ENCODE results near the gene PPM1N. TPM values are rescaled to one million over a fixed set of nuclear protein-coding genes. Genes with fewer than 3 reads are reported as not detected.
"Not testable (repeated sequence)": the region's sequence is repeated elsewhere in the genome, so short reads cannot be mapped to it uniquely, and the experiment has no call there.

The PPM1N gene
- total RNA-seq, 2 donors from 2014 or later: 1.5 to 7.4 TPM

DNA sequence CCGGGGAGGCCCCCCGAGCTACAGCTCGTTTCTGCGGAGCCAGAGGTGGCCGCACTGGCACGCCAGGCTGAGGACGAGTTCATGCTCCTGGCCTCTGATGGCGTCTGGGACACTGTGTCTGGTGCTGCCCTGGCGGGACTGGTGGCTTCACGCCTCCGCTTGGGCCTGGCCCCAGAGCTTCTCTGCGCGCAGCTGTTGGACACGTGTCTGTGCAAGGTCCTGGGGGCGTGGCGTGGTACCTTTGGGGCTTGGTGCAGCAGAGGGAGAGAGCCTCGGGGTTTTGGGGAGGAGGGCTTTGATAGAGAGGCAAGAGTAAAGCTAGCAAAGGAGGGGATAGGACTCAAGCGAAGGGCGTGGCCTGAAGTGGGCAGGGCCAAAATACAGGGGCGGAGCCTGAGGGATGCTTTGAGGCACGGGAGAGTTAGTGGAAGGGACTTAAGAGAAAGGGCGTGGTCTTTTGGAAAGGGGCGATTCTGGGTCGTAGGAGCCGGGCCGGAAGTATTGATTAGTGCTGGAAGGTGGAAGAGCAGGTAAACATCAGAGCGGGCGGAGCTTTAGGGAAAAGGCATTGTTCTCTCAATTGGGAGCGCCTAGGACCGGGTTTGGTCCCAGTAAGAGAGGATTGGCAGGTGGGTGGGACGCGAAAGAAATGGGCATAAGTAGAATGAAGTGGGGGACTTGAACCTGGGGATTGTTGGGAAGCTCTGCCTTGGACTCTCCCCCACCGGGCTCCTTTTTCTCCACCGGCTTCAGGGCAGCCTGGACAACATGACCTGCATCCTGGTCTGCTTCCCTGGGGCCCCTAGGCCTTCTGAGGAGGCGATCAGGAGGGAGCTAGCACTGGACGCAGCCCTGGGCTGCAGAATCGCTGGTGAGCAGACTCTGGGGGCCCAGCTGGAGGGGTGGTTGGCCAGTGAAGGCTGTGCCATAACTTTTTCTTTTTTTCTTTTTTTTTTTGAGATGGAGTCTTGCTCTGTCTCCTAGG is 1.2 kb downstream of the PPM1N start:
- DNase-seq (ENCODE audit: low spot score in 2 of 2): peak in 1 of 2 donors; percentile 79
- Mint-ChIP-seq H3K36me3 (peaks cover 0 to 4% of the 10 kb centered on the region in 2 donors), H3K27ac (no peak overlapping the region), H3K9me3 (no peaks in the 10 kb centered on the region)
- peak; percentile 47 to 65 for ATAC-seq

DNA sequence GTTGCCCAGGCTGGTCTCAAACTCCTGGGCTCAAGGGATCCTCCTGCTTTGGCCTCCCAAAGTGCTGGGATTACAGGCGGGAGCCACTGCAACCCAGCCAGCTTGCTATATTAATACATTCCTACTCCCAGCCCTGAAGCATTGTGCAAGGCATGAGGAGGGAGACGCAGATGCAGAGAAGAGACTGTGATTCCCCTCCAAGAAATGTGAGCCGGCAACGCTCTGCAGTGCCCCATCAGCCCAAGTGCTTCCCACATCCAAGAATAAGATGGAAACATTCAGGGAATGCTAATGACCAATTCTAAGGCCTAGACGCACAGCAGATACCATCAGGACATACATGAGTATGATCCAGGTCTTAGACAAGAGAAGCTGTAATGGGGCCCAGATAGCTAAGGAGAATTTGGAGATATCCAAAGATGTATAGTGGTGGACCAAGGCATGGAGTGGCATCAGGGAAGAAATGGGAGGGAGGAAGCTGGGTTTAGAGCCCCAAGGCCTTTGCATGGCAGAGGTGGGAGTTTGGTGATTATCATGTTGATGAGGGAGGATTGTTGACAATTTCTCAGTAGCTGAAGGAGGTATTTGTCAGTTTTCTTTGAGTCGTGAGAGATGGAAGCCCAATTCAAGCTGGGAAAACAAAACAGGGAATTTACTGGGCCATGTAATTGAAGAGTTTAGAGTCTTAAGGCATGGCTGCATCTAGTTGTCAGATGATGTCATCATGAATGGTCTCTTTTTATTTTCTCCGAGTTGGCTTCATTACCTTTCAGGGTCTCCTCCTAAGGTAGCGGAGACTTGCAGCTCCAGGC is 2.9 kb downstream of the PPM1N start:
- no peak overlapping the region for H3K27ac Mint-ChIP-seq
- DNase-seq (ENCODE audit: low spot score in 2 of 2) (no peak), ATAC-seq (no peak)
- H3K9me3 Mint-ChIP-seq: no peaks in the 10 kb centered on the region
- peaks cover 0 to 4% of the 10 kb centered on the region in 2 donors for H3K36me3 Mint-ChIP-seq

DNA sequence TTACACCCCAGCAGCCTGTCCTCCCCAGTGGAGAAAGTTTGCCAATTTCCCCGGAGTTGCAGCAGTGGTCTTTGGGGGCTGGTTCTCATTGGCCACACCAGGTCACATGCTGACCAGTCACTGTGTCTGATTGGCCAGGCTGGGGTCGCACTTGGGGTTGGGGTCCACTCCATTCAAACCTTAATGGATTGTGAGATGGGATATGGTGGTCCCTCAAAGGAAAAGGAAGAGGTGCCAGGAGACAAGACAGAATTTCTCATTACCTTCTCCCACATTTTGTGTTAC is 3.4 kb downstream of the PPM1N start:
- Mint-ChIP-seq H3K27ac (no peak overlapping the region), H3K36me3 (peaks cover 0 to 4% of the 10 kb centered on the region in 2 donors), H3K9me3 (no peaks in the 10 kb centered on the region)
- ATAC-seq (no peak), DNase-seq (ENCODE audit: low spot score in 2 of 2) (no peak)

DNA sequence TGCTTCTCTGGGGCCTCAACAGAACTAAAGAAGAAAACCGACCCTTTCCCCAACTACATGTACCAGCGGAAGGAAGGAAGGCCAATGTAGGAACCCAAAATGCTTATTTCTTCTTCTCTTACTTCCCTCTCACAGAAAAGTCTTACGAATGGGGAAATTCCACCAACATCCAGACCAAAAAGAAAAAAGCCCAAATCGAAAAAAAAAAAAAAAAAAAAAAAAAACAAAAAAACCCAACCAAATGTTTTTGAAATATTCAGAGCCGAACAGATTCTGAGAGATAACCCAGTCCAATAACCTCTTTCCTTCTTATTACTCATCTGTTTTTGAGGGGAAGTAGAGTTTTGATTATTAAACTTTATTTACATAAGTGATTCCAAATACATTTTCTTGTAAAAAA is 3.9 kb downstream of the PPM1N start:
- no peak for ATAC-seq
- peaks cover 0 to 8% of the 10 kb centered on the region in 2 donors for H3K36me3 Mint-ChIP-seq
- no peak for DNase-seq (ENCODE audit: low spot score in 2 of 2)
- H3K9me3 Mint-ChIP-seq: no peaks in the 10 kb centered on the region
- H3K27ac Mint-ChIP-seq: no peak overlapping the region

DNA sequence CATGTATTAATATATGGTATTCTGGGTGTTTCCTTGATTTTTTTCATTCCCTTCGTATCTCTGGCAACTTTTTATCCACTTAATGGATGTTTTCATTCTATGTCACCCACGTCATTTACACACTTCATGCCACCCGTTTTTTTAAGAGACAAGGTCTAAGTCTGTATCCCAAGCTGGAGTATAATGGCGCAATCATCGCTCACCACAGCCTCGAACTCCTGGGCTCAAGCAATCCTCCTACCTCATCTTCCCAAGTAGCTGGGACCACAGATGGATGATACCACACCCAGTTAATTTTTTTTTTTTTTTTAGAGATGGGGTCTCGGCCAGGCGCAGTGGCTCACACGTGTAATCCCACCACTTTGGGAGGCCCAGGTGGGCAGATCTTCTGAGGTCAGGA is 5.7 kb downstream of the PPM1N start:
- no peaks in the 10 kb centered on the region for H3K9me3 Mint-ChIP-seq
- H3K36me3 Mint-ChIP-seq: peaks cover 3 to 11% of the 10 kb centered on the region in 2 donors
- DNase-seq (ENCODE audit: low spot score in 2 of 2): no peak
- H3K27ac Mint-ChIP-seq: peak overlapping the region in 1 of 2 donors; percentile 62
- ATAC-seq: no peak

DNA sequence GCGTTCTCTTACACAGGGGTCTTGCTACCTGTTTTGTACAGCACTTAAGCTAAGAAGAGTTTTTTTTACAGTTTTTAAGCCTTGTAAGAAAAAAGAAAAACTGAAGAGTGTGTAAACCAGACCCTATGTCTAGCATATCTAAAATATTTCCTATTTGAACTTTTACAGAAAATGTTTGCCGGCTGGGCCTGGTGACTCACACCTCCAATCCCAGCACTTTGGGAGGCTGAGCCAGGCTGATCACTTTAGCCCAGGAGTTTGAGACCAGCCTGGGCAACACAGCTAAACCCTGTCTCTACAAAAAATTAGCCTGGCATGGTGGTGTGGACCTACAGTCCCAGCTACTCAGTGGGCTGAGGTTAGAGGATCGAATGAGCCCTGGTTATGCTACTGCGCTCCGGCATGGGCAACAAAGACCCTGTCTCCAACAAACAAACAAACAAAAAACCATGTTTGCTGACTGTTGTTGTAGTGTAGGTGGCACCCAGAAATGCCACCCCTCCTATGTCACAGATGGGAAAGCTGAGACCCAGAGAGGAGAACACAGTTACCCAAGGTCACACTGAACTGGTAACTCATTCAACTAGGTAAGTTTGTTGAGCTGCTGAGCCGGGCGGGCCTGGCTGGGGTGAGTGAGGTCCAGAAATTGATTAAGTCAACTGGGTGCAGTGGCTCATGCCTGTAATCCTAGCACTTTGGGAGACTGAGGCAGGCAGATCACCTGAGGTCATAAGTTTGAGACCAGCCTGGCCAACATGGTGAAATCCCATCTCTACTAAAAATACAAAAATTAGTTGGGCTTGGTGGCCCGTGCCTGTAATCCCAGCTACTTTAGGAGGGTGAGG is 7.1 kb downstream of the PPM1N start:
- ATAC-seq: no peak
- peak overlapping the region; percentile 79 to 91 for H3K27ac Mint-ChIP-seq
- peaks cover 11 to 15% of the 10 kb centered on the region in 2 donors for H3K36me3 Mint-ChIP-seq
- DNase-seq (ENCODE audit: low spot score in 2 of 2): no peak
- no peaks in the 10 kb centered on the region for H3K9me3 Mint-ChIP-seq

DNA sequence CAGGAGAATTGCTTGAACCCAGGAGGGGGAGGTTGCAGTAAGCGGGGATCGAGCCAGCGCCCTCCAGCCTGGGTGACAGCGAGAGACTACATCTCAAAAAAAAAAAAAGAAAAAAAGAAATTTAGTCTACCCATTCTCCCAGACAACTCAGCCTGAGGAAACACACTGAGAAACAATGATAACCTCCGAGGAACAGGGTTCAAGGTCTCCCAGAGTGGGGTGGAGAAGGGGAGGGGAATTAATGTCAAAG is 7.7 kb downstream of the PPM1N start:
- Mint-ChIP-seq H3K36me3 (peaks cover 8 to 20% of the 10 kb centered on the region in 2 donors), H3K9me3 (no peaks in the 10 kb centered on the region), H3K27ac (peak overlapping the region; percentile 79 to 91)
- no peak for ATAC-seq
- DNase-seq (ENCODE audit: low spot score in 2 of 2): no peak

DNA sequence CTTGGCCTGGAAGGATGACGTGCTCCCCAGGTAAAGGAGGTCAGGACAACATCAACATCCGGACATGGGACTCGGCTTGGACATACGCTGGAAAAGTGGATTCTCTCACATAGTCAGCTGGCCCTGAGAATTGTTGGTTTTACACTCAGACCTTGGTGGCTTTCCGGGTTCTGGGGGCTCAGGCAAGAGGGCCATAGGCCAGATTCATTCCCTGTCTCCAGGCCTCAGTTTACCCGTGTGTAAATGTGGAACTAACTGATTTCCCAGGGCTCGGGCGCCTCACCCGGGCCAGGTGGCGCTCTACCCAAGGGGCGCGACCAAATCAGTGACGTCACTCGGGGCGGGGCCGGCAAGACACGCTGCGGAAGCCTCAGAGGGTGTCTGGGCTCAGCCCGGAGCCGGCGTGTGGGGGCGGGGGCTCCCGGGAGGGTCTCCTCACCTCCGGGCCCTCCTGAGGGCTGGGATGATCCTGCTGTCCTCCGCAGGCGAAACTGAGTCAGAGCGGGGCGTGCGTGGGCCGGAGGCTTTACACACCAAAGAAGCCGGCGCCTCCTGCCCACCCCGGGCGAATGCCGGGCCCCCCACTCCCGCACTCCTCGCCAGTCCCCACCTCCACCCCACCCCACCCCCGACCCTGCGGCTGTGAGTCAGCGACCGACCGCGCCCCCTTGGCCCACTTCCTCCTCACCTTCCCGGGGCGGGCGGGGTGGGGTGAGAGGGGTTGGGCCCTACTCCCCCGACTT is 8.2 kb downstream of the PPM1N start:
- peaks cover 6 to 24% of the 10 kb centered on the region in 2 donors for H3K36me3 Mint-ChIP-seq
- peak; percentile 98 to 99 for DNase-seq (ENCODE audit: low spot score in 2 of 2)
- H3K27ac Mint-ChIP-seq: peak overlapping the region; percentile 79 to 92
- ATAC-seq: peak; percentile 74 to 84
- H3K9me3 Mint-ChIP-seq: no peaks in the 10 kb centered on the region

DNA sequence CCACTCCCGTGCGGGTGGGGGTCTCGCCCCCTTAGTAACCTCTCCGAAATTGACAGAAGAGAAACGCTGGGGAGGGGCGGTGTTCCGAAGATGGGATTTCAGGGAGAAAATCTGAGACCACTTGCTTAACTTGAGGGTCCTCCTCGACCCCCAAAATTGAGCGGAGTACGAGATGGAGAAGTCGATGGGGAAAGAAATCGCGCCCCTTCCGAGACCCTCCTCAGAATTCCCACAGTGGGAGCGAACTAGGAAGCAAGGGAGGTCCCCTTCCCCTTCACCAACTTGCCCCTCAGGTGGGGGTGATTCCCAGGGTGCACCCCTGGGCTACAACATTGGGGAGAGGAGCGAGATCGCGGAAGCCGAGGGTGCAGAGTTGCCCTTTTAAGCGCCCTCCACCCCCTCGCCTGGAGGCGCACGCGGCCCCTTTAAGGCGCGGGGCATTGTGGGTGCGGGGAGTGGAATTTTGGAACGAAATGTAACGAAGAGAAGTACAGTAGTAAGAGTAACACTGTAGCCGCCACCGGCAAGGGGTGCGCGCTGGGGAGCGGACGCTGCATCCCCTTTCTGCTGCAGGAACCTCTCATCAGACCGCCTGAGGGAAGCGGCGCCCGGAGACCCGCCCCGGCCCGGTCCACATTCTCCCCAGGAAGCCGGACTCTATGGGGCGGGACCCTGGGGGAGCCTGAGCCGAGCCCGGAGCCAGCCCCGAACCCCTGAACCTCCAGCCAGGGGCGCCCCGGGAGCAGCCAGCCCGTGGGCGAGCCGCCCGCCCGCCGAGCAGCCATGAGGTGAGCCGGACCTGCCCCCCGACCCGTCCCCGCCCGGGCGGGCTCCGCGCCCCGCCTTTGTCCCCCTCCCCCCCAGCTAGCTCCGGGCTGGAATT is 9.0 kb downstream of the PPM1N start, which contains the start of gene VASP:
Gene VASP, plus strand, starts transcription at position 491 of the 883 bp plus-strand sequence. Its CDS starts 293 bp downstream, at position 784.
- H3K9me3 Mint-ChIP-seq: no peaks in the 10 kb centered on the region
- H3K36me3 Mint-ChIP-seq: peaks cover 6 to 24% of the 10 kb centered on the region in 2 donors
- peak; percentile 35 to 72 for ATAC-seq
- DNase-seq (ENCODE audit: low spot score in 2 of 2): peak; percentile 83 to 88
- H3K27ac Mint-ChIP-seq: peak within 1 kb of the TSS; percentile 79 to 92

DNA sequence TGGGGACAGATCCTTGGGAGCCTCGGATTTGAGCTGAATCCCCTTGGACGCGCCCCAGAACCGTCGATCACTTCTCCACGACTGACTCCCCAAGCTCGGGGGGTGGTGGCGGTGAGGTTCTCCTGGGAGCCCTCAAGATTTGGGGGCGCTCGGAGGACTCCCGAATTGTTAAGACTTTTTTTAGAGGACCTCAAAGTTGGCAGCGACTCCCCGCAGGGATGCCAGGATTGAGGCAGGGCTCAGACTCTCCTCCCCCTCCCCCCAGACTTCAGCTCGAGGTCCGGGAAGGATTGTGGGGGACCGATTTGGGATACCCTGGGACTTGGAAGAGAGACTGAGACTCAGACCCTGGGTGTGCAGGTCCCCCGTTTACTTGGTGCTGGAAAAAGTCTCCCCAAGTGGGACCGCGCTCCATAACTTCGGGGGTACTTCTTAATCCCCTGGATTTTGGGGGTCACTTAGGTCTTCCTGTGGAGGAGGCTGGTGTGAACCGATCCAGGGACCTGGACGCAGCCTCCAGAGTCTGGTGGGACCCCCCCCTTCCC is 9.7 kb downstream of the PPM1N start:
- H3K36me3 Mint-ChIP-seq: peaks cover 6 to 24% of the 10 kb centered on the region in 2 donors
- no peak for ATAC-seq
- no peak for DNase-seq (ENCODE audit: low spot score in 2 of 2)

DNA sequence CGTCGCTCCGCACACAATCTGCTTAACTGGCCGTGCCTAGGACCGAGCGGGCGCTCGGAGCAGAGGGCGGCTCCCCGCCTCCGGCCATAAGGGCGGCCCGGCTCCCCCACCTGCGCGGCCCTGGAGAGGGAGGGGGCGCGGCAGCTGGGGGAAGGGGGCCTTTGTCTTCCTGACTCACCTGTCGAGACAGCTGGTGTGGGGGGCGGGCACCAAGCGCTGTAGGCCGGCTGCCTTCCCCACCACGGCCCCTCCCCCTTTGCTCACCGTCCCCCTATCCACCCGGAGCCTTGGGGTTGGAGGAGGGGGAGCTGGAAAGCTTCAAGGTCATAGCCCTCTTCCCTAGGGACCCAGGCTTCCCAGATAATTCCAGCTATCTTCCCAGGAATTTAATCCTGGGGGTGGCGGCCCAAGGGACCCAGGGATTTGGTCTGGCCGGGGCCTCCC is 10.2 kb downstream of the PPM1N start:
- Mint-ChIP-seq H3K27ac (peak overlapping the region in 1 of 2 donors; percentile 79), H3K9me3 (no peaks in the 10 kb centered on the region), H3K36me3 (peaks cover 6 to 24% of the 10 kb centered on the region in 2 donors)
- DNase-seq (ENCODE audit: low spot score in 2 of 2) (no peak), ATAC-seq (peak in 1 of 2 donors; percentile 9)

More for the DNA sequence above, 9.7 kb downstream of the PPM1N start:
- Mint-ChIP-seq H3K27ac (peak overlapping the region; percentile 44 to 79), H3K9me3 (no peaks in the 10 kb centered on the region)

DNA sequence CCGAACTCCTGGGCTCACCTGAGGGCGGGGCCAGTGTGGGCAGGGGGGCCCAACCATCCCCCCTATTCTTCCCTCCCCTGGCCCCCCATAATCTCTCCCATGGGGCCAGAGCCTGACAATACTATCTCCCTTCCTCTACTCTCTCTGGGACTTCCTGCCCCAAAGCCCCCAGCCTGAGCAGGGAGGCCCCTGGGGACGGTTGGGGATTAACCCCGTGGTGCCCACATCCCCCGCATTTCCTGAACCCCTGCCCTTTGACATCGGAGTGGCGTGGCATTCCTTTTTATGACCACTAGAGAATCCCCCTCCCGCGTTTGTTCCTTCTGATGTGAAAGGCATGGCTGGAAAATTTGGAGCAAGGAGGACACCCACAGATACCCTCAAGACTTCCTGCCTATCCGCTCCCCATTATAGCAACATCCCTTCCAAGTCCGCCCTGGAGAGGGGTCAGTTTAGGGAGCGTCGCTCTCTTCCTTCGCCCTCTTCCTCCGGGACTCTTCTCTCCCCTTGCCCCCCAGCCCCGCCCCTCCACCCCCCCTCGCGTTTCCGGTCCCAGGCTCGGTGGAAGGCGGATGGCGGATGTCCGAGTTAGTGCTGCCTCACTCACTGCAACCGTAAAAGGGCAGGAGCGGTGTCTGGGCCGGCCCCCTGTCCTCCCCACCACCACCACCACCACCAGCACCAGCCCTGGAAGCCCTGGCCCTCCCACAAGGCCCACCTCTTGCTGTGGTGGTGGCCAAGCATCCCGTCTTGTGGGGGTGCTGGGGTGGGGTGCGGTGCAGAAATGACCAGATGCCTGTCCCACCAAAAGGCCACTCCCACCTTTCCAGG is 10.8 kb downstream of the PPM1N start:
- DNase-seq (ENCODE audit: low spot score in 2 of 2) (peak in 1 of 2 donors; percentile 85), ATAC-seq (peak in 1 of 2 donors; percentile 51)
- H3K36me3 Mint-ChIP-seq: peaks cover 12 to 30% of the 10 kb centered on the region in 2 donors
- no peaks in the 10 kb centered on the region for H3K9me3 Mint-ChIP-seq
- H3K27ac Mint-ChIP-seq: peak overlapping the region; percentile 79 to 90

DNA sequence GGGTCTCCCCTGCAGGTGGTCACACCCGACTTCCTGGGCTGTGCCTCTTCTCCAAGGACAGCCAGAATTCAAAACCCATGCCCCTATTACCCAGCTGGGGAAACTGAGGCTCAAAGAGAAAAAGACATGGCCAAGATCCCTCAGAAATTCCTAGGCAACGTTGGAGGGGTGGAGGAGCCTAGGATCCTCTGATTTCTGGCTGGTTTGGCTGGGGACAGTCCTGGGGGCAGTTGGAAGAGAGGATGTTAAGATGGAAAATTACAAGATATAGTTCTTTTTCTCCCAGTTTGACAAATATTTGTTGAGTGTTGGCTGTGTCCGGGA is 11.4 kb downstream of the PPM1N start:
- Mint-ChIP-seq H3K9me3 (no peaks in the 10 kb centered on the region), H3K36me3 (peaks cover 12 to 31% of the 10 kb centered on the region in 2 donors)

DNA sequence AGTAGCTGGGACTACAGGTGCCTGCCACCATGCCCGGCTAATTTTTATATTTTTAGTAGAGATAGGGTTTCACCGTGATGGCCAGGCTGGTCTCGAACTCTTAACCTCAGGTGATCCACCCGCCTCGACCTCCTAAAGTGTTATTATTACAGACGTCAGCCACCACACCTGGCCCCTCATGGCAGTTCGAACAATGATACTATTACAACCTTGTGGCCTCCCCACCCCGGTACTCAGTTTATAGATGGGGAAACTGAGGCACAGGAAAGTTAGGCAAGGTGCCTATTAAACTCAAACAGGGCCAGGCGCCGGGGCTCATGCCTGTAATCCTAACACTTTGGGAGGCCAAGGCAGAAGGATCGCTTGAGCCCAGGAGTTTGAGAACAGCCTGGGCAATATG is 12.1 kb downstream of the PPM1N start:
- DNase-seq (ENCODE audit: low spot score in 2 of 2); ATAC-seq; H3K9me3 Mint-ChIP-seq: not testable (repeated sequence)
- peak overlapping the region; percentile 1 to 77 for H3K27ac Mint-ChIP-seq
- H3K36me3 Mint-ChIP-seq: peaks cover 12 to 31% of the 10 kb centered on the region in 2 donors

More for the DNA sequence above, 11.4 kb downstream of the PPM1N start:
- no peak for DNase-seq (ENCODE audit: low spot score in 2 of 2)
- H3K27ac Mint-ChIP-seq: peak overlapping the region; percentile 2 to 79
- ATAC-seq: no peak

Data from activated naive CD4-positive, alpha-beta T cell treated with anti-CD3 and anti-CD28 coated beads, Interleukin-2, amount 50 U/mL, for 72 hours (primary cell).